GM19468 (cell line): Measurements from ENCODE around the gene PER2.
"Not testable (repeated sequence)": the region's sequence is repeated elsewhere in the genome, so short reads cannot be mapped to it uniquely, and the experiment has no call there.

Source experiments
- ATAC-seq: cut with Tn5 transposase; IDR thresholded peaks from one replicate; pipeline ENCODE4 v1.9.1; 2021; ENCODE audit warnings: mild to moderate bottlenecking, moderate library complexity, moderate number of reproducible peaks; ENCODE audit not compliant: unreplicated experiment; ENCODE audit errors: extremely low read depth

PER2 gene

GRCh38 chr2:238313991-238314350 is 25.6 kb upstream of the PER2 start:
- ATAC-seq, result no peak

DNA sequence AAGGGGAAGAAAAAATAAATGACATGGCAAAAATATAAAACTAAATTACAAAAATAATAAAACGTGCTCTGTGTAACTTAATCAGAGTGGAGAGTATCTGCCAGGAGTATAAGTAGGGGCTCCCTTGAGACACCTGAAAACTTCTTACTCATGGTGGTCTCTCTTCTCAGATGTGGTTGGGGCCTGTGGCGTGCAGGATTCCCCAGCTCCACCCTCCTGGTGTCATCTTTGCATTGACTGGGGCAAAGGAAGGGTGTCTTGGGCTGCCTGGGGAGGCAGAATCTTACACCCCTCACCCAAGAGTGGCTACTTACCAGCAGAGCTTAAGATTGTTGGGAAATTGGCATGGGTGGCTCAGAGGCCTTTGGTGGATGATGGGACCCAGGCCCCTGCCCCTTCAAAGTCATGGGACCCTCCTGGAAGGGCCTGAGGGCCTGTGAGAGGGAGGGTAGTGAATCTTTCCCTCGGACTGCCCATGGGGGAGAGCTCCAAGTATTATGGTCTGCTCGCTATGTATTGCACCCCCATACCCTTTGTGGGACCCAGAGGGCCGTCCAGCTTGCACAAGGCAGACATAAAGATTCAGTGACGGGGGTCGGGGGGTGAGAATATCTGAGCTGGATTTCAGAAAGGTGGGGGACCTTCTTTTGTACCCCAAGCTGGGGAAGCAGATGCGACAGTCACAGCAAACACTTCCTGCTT is 25.0 kb upstream of the PER2 start:
- no peak for ATAC-seq

GRCh38 chr2:238310721-238311120 is 22.3 kb upstream of the PER2 start:
- ATAC-seq, result not testable (repeated sequence)

DNA sequence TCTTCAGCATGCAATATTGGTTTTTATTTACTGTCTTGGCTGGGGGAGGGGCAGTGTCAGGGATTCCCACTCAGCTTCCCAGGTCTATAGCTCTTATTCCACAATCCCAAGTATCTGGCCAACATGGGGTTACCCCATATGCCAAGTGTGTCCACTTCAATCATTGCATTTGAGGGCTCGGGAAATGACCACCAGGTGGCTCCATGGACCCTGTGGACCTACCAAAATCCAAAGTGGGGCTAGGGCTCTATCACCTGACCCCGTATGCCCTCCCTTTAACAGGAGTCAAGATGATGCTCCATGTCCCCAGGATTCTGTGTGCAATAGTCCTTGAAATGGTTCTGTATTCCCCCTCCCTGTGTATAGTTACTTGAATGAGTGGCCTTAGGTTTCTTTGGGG is 19.8 kb upstream of the PER2 start:
- ATAC-seq, result no peak

GRCh38 chr2:238306672-238306998 is 18.2 kb upstream of the PER2 start:
- ATAC-seq, result no peak

DNA sequence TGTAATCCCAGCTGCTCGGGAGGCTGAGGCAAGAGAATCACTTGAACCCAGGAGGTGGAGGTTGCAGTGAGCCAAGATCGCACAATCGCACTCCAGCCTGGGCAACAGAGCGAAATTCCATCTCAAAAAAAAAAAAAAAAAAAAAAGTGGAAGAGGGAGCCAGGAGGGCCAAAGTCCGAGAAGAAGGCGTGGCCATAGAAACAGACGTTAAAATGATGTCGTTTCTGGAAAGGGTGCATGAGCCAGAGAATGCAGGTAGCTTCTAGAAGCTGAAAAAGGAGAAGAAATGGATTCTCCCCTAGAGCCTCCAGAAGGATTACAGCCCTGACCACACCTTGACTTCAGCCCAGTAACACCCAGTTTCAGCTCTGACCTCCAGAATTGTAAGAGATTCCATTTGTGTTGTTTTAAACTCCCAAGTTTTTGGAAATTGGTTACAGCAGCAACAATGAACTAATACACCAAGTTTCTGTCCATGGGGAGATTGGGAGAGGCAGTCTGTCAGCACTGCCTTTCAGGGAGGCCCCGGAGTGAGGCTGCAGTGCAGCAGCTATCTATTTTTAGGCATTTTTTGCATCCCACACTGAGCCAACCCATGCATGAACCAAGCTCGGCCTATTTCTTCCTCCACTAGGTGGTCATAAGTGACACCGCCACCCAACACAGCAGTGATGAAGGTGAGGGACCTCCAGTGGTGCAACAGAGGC is 17.7 kb upstream of the PER2 start:
- ATAC-seq, result no peak

DNA sequence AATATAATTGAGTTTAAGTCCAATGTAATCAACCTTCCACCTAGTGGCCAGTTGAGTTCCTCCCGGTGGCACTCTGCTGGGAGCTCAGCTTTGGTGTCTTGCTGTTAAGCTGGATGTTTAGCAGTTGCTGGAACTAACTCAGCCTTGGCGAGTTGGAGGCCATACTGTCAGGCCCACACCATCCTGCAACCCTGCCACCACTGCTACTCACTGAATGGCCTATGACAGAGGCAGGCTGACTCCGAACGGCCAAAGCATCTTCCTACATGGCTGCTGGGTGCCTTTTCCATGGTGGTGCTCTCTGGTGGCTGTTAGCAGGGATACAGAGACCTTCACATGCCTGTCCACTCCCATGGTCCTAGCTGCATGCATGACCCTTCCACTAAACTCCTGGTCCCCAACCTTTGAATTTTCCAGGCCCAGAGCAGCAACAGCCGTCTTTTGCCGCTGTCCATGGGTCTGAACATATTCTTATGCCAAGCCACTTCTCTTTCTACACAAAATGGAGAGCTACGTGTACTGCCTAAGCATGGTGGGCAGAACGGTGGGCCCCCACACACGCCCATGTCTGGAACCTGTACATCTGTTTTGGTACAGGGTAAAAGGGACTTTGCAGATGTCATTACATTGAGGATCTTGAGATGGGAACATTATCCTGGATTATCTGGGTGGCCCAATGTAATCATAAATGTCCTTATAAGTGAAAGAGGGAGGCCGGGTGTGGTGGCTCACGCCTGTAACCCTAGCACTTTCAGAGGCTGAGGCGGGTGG is 16.9 kb upstream of the PER2 start:
- no peak for ATAC-seq

- ATAC-seq, result no peak
Measured at GRCh38 chr2:238304116-238304515, 15.7 kb upstream of the PER2 start.

DNA sequence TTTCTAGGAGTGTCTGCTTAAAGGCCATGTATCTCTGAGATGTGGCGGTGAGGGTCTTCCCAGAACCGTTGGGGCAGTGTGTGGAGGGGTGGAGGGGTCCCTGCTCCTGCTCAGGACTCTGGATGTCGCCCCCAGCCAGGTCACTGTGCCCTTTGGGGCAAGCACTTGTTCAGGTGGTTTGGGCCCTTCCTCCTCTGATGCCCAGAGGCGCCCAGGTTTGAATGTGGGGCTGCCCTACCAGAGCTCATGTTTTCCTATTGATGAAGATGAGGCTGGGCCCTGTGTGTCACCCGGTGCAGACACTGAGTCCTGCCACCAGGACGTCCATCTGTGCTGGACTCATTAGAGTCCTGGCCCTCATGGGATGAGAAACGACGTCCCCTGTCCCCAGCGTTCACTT is 14.3 kb upstream of the PER2 start:
- no peak for ATAC-seq

- ATAC-seq, result no peak
Measured at GRCh38 chr2:238302087-238302486, 13.7 kb upstream of the PER2 start.

DNA sequence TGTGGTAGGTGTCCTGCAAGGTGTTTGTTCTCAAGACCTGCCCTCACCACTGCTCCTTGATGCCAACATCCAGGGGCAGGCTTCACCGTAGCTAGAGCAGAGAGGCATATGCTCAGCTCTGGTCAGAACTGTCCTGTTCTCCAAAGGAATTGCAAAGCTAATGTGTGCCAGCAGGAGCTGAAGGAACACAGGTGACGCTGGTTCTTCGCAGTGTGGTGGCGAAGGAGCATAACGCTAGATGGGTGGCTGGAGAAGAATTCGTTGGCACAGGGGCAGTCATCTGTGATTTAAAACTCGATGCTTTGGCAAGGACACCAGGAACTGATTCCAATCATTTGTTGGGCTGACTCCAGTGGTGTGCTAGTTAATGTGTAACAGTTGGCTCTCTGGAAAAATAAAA is 11.4 kb upstream of the PER2 start:
- no peak for ATAC-seq

GRCh38 chr2:238296638-238297457 is 8.4 kb upstream of the PER2 start:
- no peak for ATAC-seq

GRCh38 chr2:238295144-238296112 is 7.0 kb upstream of the PER2 start:
- ATAC-seq, result no peak

- no peak for ATAC-seq
Measured at GRCh38 chr2:238294393-238295143, 6.2 kb upstream of the PER2 start.

DNA sequence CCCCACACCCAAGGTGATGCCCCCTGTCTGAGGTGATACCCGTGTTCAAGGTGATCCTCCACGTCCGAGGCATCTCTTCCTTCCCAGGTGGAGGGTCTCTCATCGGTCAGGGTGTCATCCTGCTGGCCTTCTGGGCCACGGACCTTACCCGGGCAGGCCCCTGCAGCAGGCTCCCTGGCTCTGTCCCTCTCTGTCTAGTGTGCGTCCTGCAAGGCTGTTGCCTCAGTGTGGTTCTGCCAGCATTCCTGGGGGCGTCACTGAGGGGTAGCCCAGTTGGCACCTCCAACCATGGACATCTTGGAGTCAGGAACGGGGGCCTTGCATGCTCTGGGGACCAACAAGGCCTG is 5.6 kb upstream of the PER2 start:
- no peak for ATAC-seq

GRCh38 chr2:238291550-238292281 is 3.3 kb upstream of the PER2 start:
- no peak for ATAC-seq

GRCh38 chr2:238290715-238291549 is 2.5 kb upstream of the PER2 start:
- ATAC-seq, result no peak
